ENCODE data around the gene TSPO. TPM values are rescaled to one million over a fixed set of nuclear protein-coding genes. Genes with fewer than 3 reads are reported as not detected.

Gene TSPO
- total and polyA plus RNA-seq, 2 of the 8 experiments (the other 6 are each of a cell fraction or from before 2014, with no cell fraction given): 19.9 to 51.5 TPM

DNA sequence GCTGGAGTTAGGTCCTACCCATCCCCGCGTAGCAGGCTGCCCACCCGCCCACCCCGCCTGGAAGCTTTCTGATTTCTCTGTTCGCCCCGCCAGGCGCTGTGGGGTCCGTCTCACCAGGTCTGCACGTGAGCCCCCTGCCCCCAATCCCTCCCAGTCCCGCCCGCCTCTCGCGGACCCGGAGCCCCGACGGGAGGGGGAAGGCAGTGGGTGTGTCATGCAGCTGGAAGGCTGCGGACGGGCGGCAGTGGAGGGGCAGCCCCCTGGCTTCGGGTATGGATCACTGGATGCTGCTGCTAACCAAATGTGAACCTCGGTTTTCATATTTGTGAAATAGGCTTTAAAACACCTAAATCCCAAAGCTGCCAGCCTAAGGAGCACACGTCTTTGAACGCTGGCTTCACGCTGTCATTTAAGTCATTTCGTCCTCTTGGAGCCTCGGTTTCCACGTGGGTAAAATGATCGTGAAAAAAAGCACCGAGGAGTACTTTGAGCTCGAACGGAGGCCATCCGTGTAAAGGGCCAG lies 41.4 kb upstream of the TSPO start:
- H3K9me3 ChIP-seq (ENCODE audit: insufficient read depth in 2 of 2, low read depth in 1 of 2, low read length in 1 of 2): no peaks in the 10 kb centered on the region
- H4K91ac ChIP-seq (replicated peaks; ENCODE audit: insufficient read length, low read length): no peak overlapping the region
- no peak overlapping the region; a peak in 3 of 7 replicates for H3K9ac ChIP-seq (replicated peaks in 1 of 4; ENCODE audit: extremely low read depth in 1 of 4, low read depth in 3 of 4, low read length in 3 of 4)
- peak in 1 of 2 experiments; percentile 70 for DNase-seq (ENCODE audit: low read depth in 1 of 2, low spot score in 2 of 2)
- no peak overlapping the region for H3K4ac ChIP-seq (replicated peaks; ENCODE audit: insufficient read length, low read depth, low read length)
- H3K56ac ChIP-seq (replicated peaks; ENCODE audit: insufficient read length, low read depth, low read length): no peak overlapping the region
- no peak overlapping the region for H2BK15ac ChIP-seq (ENCODE audit: low read length)
- H3K36me3 ChIP-seq (ENCODE audit: control insufficient read depth in 2 of 4, insufficient read depth in 4 of 4, low read length in 3 of 4): no peaks in the 10 kb centered on the region
- no peak overlapping the region; the same call in 1 of the 2 replicates for H3K18ac ChIP-seq (ENCODE audit: extremely low read depth, low read length)
- no peaks in the 10 kb centered on the region; the same call in 1 of the 2 replicates for H3K79me1 ChIP-seq (ENCODE audit: low read depth, low read length)
- H2BK12ac ChIP-seq (ENCODE audit: low read depth, low read length): no peak overlapping the region
- FAIRE-seq: no peak
- no peak overlapping the region for H2BK5ac ChIP-seq (ENCODE audit: low read depth, low read length)
- H3K4me3 ChIP-seq (ENCODE audit: extremely low read depth in 1 of 4, insufficient read depth in 2 of 4, low read depth in 3 of 4, low read length in 4 of 4): peak overlapping the region; percentile 56 to 66 (median 60)
- peaks cover 3 to 4% of the 10 kb centered on the region in 2 experiments for H4K20me1 ChIP-seq (replicated peaks in 1 of 2; ENCODE audit: control insufficient read depth in 1 of 2, insufficient read depth in 2 of 2, low read length in 2 of 2)
- no peaks in the 10 kb centered on the region for H3K79me2 ChIP-seq (ENCODE audit: control insufficient read depth in 1 of 2, insufficient read depth in 2 of 2, low read length in 2 of 2)
- ChIA-PET POLR2A (ENCODE audit: partially characterized antibody) (interaction anchor here (0.6 to 1.4 kb wide), 7 partner anchors 8 to 495 kb away, joined by 3 to 4 read pairs (median 3); partner anchors contain the start of genes PACSIN2, POLDIP3 and TTLL12), CTCF (ENCODE audit: partially characterized antibody) (interaction anchor here (0.6 to 3.1 kb wide), 5 partner anchors 12 to 253 kb away, joined by 3 to 9 read pairs (median 3); partner anchors contain the start of gene ARFGAP3)
- no peak overlapping the region for H2AK5ac ChIP-seq (ENCODE audit: low read depth, low read length)
- 4% methylated on average over 16 of the region's 32 CpGs; no CpG with 5 or more reads in 1 of the 2 experiments for WGBS, 2 experiments (ENCODE audit: extremely low coverage in 1 of 2, insufficient coverage in 1 of 2, insufficient read length in 1 of 2, insufficient replicate concordance in 2 of 2, low coverage in 1 of 2, low lambda C conversion rate in 2 of 2, missing lambda C conversion rate in 1 of 2)
- no peak overlapping the region for H3K14ac ChIP-seq (ENCODE audit: insufficient read length)
- no peak overlapping the region for H2AFZ ChIP-seq (ENCODE audit: low read length)
- no peak overlapping the region for H3K23ac ChIP-seq (ENCODE audit: insufficient read length)
- no peak overlapping the region for H3K27ac ChIP-seq (ENCODE audit: low read depth, low read length)
- peaks cover 13% of the 10 kb centered on the region; the same call in 1 of the 2 replicates for H3K23me2 ChIP-seq (ENCODE audit: low read depth, low read length)
- H3K4me1 ChIP-seq (replicated peaks in 1 of 4; ENCODE audit: control insufficient read depth in 3 of 4, insufficient read depth in 4 of 4, low read length in 3 of 4): peaks cover 0 to 3% (median 1%) of the 10 kb centered on the region in 4 experiments; a peak in 4 of 7 replicates
- peaks cover 10 to 46% (median 40%) of the 10 kb centered on the region in 4 experiments for H3K27me3 ChIP-seq (replicated peaks in 1 of 4; ENCODE audit: control insufficient read depth in 3 of 4, extremely low read depth in 1 of 4, insufficient read depth in 3 of 4, low read length in 3 of 4)
- H4K8ac ChIP-seq (ENCODE audit: extremely low read depth, insufficient read depth, low read length): no peak overlapping the region
- peak overlapping the region; percentile 4 for H4K5ac ChIP-seq (ENCODE audit: insufficient read length, low read depth, low read length)
- peak overlapping the region; percentile 91 to 97 for H3K4me2 ChIP-seq (ENCODE audit: insufficient read depth in 1 of 2, low read depth in 2 of 2, low read length in 2 of 2)
- no peak overlapping the region for H2BK120ac ChIP-seq (replicated peaks; ENCODE audit: low read depth, low read length)
- H2BK20ac ChIP-seq (ENCODE audit: low read length): no peak overlapping the region
- TF ChIP-seq SP4 (IDR thresholded peaks at IDR 0.05; ENCODE audit: low read length): no peak
- no peak for TF ChIP-seq SP2 (IDR thresholded peaks at IDR 0.05; ENCODE audit: low read length)
- no peak for TF ChIP-seq PHF8 (conservative IDR thresholded peaks at IDR 0.05; ENCODE audit: low read depth, low read length)
- TF ChIP-seq CEBPB (IDR thresholded peaks at IDR 0.05; ENCODE audit: low read depth, low read length): no peak
- TF ChIP-seq SUZ12 (IDR thresholded peaks at IDR 0.05; ENCODE audit: low read length): 0 out of 2 replicates have a peak, but pooled peaks have one; percentile 4
- TF ChIP-seq EGR1 (IDR thresholded peaks at IDR 0.05; ENCODE audit: borderline replicate concordance, low read depth, low read length): no peak
- TF ChIP-seq POLR2AphosphoS5 (IDR thresholded peaks at IDR 0.05; ENCODE audit: low read depth, low read length): no peak
- TF ChIP-seq SRF (IDR thresholded peaks at IDR 0.05; ENCODE audit: low read depth, low read length): no peak
- TF ChIP-seq RXRA (IDR thresholded peaks at IDR 0.05; ENCODE audit: insufficient read depth, low read depth, low read length): no peak
- TF ChIP-seq, protein P1, sequence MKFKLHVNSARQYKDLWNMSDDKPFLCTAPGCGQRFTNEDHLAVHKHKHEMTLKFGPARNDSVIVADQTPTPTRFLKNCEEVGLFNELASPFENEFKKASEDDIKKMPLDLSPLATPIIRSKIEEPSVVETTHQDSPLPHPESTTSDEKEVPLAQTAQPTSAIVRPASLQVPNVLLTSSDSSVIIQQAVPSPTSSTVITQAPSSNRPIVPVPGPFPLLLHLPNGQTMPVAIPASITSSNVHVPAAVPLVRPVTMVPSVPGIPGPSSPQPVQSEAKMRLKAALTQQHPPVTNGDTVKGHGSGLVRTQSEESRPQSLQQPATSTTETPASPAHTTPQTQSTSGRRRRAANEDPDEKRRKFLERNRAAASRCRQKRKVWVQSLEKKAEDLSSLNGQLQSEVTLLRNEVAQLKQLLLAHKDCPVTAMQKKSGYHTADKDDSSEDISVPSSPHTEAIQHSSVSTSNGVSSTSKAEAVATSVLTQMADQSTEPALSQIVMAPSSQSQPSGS (IDR thresholded peaks at IDR 0.05; ENCODE audit: low read length): 0 out of 2 replicates have a peak, but pooled peaks have one; percentile 10
- TF ChIP-seq RAD21 (IDR thresholded peaks at IDR 0.05 in 1 of 2, conservative IDR thresholded peaks at IDR 0.05 in 1 of 2; ENCODE audit: low read depth in 2 of 2, low read length in 2 of 2): no peak

Data from H1 (cell line).